Hippocampal formation (tissue), 2 donors: ENCODE data around the gene CAMKMT.

Source experiments
- DNase-seq, 2 donors: peaks; one replicate each; lab custom pipeline; 2025; lab: John Stamatoyannopoulos, UW

Gene CAMKMT

GRCh38 chr2:44361330-44362206 is at the start of gene CAMKMT, which contains the start of gene PREPL:
TSS of gene CAMKMT (plus strand) at chr2:44361947.
TSS of gene PREPL (minus strand) at chr2:44361494. CDS start at chr2:44346342, 15,152 bp downstream.
- peak; percentile 96 to 97 for DNase-seq

GRCh38 chr2:44314362-44314761 is 47.4 kb upstream of the CAMKMT start:
- DNase-seq: no peak

- no peak for DNase-seq
These were observed 45.8 kb upstream of the CAMKMT start for GRCh38 chr2:44315945-44316344.

- DNase-seq: no peak
These were observed 40.9 kb upstream of the CAMKMT start for GRCh38 chr2:44320832-44321231.

GRCh38 chr2:44321360-44321759 is 40.4 kb upstream of the CAMKMT start:
- no peak for DNase-seq

GRCh38 chr2:44324971-44325426 is 36.7 kb upstream of the CAMKMT start:
- no peak for DNase-seq

- no peak for DNase-seq
These were observed 35.9 kb upstream of the CAMKMT start for GRCh38 chr2:44325897-44326296.

- DNase-seq: no peak
These were observed 35.0 kb upstream of the CAMKMT start for GRCh38 chr2:44326548-44327264.

GRCh38 chr2:44328750-44329149 is 33.0 kb upstream of the CAMKMT start:
- DNase-seq: no peak

- no peak for DNase-seq
These were observed 32.4 kb upstream of the CAMKMT start for GRCh38 chr2:44329343-44329742.

- DNase-seq: no peak
These were observed 30.9 kb upstream of the CAMKMT start for GRCh38 chr2:44330801-44331200.

GRCh38 chr2:44333994-44334393 is 27.8 kb upstream of the CAMKMT start:
- DNase-seq: no peak

GRCh38 chr2:44335806-44336538 is 25.8 kb upstream of the CAMKMT start:
- DNase-seq: no peak

- DNase-seq: no peak
These were observed 18.9 kb upstream of the CAMKMT start for GRCh38 chr2:44342854-44343253.

GRCh38 chr2:44347526-44347925 is 14.2 kb upstream of the CAMKMT start:
- no peak for DNase-seq

GRCh38 chr2:44348400-44348799 is 13.3 kb upstream of the CAMKMT start:
- DNase-seq: no peak

GRCh38 chr2:44349506-44349905 is 12.2 kb upstream of the CAMKMT start:
- no peak for DNase-seq

- no peak for DNase-seq
These were observed 10.7 kb upstream of the CAMKMT start for GRCh38 chr2:44351088-44351487.

GRCh38 chr2:44351676-44352075 is 10.1 kb upstream of the CAMKMT start:
- no peak for DNase-seq

- no peak for DNase-seq
These were observed 9.2 kb upstream of the CAMKMT start for GRCh38 chr2:44352510-44352909.

GRCh38 chr2:44354761-44355160 is 7.0 kb upstream of the CAMKMT start:
- DNase-seq: no peak

- no peak for DNase-seq
These were observed 3.2 kb upstream of the CAMKMT start for GRCh38 chr2:44358503-44358902.
